Measurements from ENCODE around the gene PAK5. TPM values are rescaled to one million over a fixed set of nuclear protein-coding genes. Genes with fewer than 3 reads are reported as not detected.

PAK5 gene
- not detected in 5 replicates for total RNA-seq (2022; extraction: Qiagen RNA extraction; ENCODE audit: low read depth)

DNA sequence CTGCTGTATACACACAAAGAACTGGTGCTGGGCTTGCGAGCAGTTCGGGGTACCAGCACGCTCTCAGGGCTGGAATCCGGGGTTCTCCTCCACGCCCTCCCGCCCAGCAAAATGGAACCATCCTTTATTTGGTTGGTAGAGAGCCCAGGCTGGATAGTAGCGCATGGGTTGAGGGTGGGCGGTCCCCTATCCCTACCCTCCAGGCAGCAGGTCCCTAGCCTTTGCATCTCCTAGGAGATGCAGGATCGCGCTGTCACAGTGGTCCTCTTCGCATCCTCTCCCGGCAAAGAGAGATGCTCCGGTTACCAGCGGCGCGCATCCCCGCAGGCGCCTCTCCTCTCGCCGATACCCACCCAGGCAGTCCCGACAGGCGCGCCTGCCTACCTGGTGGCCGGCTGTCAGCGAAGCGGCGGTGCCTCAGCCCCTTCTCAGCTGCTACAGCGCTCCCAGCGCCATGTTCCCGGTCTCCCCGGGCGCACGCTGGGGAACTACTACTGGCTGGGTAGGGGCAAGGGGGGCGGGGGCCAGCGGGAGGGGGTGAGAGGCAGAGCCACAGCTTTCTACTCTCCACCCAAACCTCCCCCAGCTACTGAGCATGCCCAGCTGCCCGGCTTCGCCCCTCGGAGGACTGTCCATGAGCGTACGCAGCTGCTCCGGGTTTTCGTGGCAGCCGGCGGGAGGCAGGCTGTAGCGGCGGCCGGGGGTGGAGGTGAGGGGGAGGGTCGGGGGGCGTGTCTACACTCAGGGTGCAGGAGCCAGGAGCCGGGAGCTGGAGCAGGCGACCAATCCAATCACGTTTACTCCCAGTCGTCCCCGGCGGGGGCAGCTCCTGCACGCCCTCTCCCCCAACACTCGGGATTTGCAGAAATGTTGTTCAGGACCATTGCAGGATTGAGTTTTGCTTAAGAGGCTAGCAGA, at the start of gene PAK5:
Gene PAK5 (minus strand): TSS at position 699 of the 918 bp plus-strand sequence. CDS start 194,748 bp downstream, outside the sequence.

DNA sequence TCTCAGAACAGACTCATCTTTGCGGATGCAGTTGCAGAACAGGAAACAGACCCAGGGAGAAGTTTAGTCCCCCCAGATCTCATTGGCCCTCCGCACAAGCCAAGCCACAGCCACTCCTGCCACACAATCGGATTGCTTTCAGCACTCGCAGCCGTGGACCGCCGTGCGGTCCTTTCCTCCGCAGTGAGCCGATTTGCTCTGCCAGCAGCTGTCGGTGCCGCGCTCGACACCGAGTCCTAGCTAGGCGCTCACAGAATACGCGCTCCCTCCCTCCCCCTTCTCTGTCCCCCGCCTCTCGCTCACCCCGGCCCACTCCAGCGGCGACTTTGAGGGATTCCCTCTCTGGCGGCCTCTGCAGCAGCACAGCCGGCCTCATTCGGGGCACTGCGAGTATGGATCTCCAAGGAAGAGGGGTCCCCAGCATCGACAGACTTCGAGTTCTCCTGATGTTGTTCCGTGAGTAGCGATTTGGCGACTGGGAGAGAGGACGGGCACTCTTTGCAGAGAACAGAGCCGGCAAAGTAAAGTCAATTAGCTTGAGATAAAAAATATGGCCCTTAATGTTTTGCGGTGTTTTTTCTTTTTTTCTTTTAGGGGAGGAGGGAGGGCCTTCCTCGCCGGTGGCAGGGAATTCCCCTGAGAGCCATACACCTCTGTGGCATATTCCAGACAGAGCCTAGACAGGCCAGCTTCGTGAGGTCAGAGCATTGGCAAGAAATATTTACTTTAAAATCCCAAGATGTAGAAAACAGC, 324.2 kb downstream of the PAK5 start, which contains the start of gene LAMP5:
Gene LAMP5 (plus strand): TSS at position 130 of the 753 bp plus-strand sequence. CDS start 263 bp downstream, at position 393.

Other genes with a start within 250 kb of the PAK5 start
- 7.4 to 7.9 TPM (median 7.7 TPM) in 5 replicates for gene ANKEF1, start 195.9 kb upstream of the PAK5 start, total RNA-seq (2022; extraction: Qiagen RNA extraction; ENCODE audit: low read depth)

Data from A549 treated with CpdA at 1 μM for 4 hours (cell line).